HepG2 (cell line): ENCODE results near the gene CHAF1B.

Source experiments
- ARNT2 ChIP-seq: sonication (generic); formaldehyde crosslinking; IDR thresholded peaks from 2 replicates; pipeline ENCODE4 v1.8.0; 2022; ENCODE audit warnings: mild to moderate bottlenecking, low read depth, missing genetic modification reagents, moderate library complexity
- CENPT ChIP-seq: sonication (generic); formaldehyde crosslinking; IDR thresholded peaks from 2 replicates; pipeline ENCODE4 v1.8.0; 2022; ENCODE audit warnings: low read depth, mild to moderate bottlenecking, moderate library complexity, missing genetic modification reagents
- EP300 ChIP-seq, 3 experiments: sonication (generic) in 1 of 3; formaldehyde crosslinking in 1 of 3; IDR thresholded peaks; 2 replicates each; pipeline versions ENCODE4 v1.5.1 to v1.6.1; 2011 to 2020; ENCODE audit warnings: low read depth in 2 of 3, low read length in 2 of 3, borderline replicate concordance in 1 of 3, improper control_type of control experiment in 1 of 3, mild to moderate bottlenecking in 1 of 3, missing genetic modification reagents in 1 of 3, moderate library complexity in 1 of 3
- EZH2 ChIP-seq: conservative IDR thresholded peaks from 2 replicates; pipeline ENCODE4 v1.6.1; 2012; ENCODE audit warnings: mild to moderate bottlenecking, low read depth, low read length, moderate library complexity
- FOSL2 ChIP-seq: sonication (generic); formaldehyde crosslinking; IDR thresholded peaks from 2 replicates; pipeline ENCODE4 v1.4.0; 2020; ENCODE audit warnings: missing genetic modification reagents
- HES4 ChIP-seq: sonication (generic); formaldehyde crosslinking; IDR thresholded peaks from 2 replicates; pipeline ENCODE4 v1.9.0; 2021; ENCODE audit warnings: mild to moderate bottlenecking, missing genetic modification reagents, borderline replicate concordance
- RXRA ChIP-seq: sonication (generic); formaldehyde crosslinking; IDR thresholded peaks from 2 replicates; pipeline ENCODE4 v1.5.1; 2020; ENCODE audit warnings: missing genetic modification reagents
- TAF1 ChIP-seq: sonication (generic); formaldehyde crosslinking; IDR thresholded peaks from 2 replicates; pipeline ENCODE4 v1.4.0; 2020; ENCODE audit warnings: missing genetic modification reagents
- ZC3H4 ChIP-seq: sonication (generic); formaldehyde crosslinking; IDR thresholded peaks from 2 replicates; pipeline ENCODE4 v1.4.0; 2020; ENCODE audit warnings: missing genetic modification reagents, borderline replicate concordance
- ZNF709 ChIP-seq: sonication (generic); formaldehyde crosslinking; IDR thresholded peaks from 2 replicates; pipeline ENCODE4 v1.5.0; 2020; ENCODE audit warnings: mild to moderate bottlenecking, missing genetic modification reagents
- TF ChIP-seq, protein P1 (sequence below): sonication (generic); formaldehyde crosslinking; IDR thresholded peaks from 2 replicates; pipeline ENCODE4 v1.8.0; 2022; ENCODE audit warnings: missing genetic modification reagents, mild to moderate bottlenecking, inconsistent platforms, borderline replicate concordance

DNA sequence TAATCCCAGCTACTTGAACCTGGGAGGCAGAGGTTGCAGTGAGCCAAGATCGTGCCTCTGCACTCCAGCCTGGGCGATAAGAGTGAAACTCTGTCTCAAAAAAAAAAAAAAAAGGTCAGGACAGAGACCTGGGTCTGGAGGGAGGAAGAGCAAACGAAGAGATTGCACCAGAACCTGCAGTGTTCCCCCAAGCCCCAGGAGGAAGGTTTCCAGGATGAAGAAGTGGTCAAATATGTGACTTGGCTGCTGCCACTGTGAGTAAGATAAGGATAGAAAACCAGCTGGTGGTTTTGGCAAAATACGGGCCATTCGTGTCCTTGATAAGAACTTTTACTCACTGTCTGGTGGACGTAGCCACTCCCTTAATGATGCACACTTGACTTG is 52.5 kb downstream of the CHAF1B start:
- no peak for TF ChIP-seq ZNF709 (CRISPR knock-in tag)
- no peak for TF ChIP-seq TAF1 (CRISPR knock-in tag)
- no peak for TF ChIP-seq ZC3H4
- no peak for TF ChIP-seq HES4 (CRISPR knock-in tag)
- no peak for TF ChIP-seq CENPT
- TF ChIP-seq EP300 (IDR thresholded peaks at IDR 0.05; ENCODE audit: low read depth in 2 of 2, low read length in 2 of 2): no peak
- TF ChIP-seq EP300 (CRISPR knock-in tag; IDR thresholded peaks at IDR 0.05; ENCODE audit: borderline replicate concordance): no peak
- no peak for TF ChIP-seq ARNT2 (CRISPR knock-in tag)
- no peak for TF ChIP-seq FOSL2 (CRISPR knock-in tag)
- TF ChIP-seq, protein P1, sequence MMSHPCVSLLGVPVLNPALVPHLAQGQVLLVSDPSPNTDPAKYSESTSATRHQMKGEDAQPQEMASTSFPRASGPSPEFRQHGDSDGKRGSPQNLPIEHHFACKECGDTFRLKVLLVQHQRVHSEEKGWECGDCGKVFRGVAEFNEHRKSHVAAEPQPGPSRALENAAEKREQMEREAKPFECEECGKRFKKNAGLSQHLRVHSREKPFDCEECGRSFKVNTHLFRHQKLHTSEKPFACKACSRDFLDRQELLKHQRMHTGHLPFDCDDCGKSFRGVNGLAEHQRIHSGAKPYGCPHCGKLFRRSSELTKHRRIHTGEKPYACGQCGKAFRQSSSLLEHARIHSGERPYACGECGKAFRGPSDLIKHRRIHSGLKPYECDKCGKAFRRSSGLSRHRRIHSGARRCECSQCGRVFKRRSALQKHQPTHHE: no peak
- no peak for TF ChIP-seq RXRA (CRISPR knock-in tag)
- no peak for TF ChIP-seq EZH2
